ENCODE data around the gene MICAL3.

The MICAL3 gene

GRCh38 chr22:17950651-17951214 lies 73.6 kb downstream of the MICAL3 start:
- TF ChIP-seq TAF1 (IDR thresholded peaks at IDR 0.05; ENCODE audit: borderline replicate concordance, insufficient read depth, low read length) (no peak), SIN3A (IDR thresholded peaks at IDR 0.05; ENCODE audit: borderline replicate concordance, insufficient read depth, low read length) (no peak), FOXP2 (optimal IDR thresholded peaks at IDR 0.05; ENCODE audit: borderline replicate concordance, extremely low read depth, extremely low read length, insufficient read depth) (no peak), POLR2AphosphoS5 (IDR thresholded peaks at IDR 0.05; ENCODE audit: low read depth, low read length) (no peak), REST (IDR thresholded peaks at IDR 0.05; ENCODE audit: insufficient read depth in 1 of 2, low read depth in 2 of 2, low read length in 2 of 2) (no peak)

- TF ChIP-seq SIN3A (IDR thresholded peaks at IDR 0.05; ENCODE audit: borderline replicate concordance, insufficient read depth, low read length) (no peak), REST (IDR thresholded peaks at IDR 0.05; ENCODE audit: insufficient read depth in 1 of 2, low read depth in 2 of 2, low read length in 2 of 2) (no peak), TAF1 (IDR thresholded peaks at IDR 0.05; ENCODE audit: borderline replicate concordance, insufficient read depth, low read length) (no peak), POLR2AphosphoS5 (IDR thresholded peaks at IDR 0.05; ENCODE audit: low read depth, low read length) (no peak), FOXP2 (optimal IDR thresholded peaks at IDR 0.05; ENCODE audit: borderline replicate concordance, extremely low read depth, extremely low read length, insufficient read depth) (no peak)
These were observed 74.5 kb downstream of the MICAL3 start for GRCh38 chr22:17949642-17950473.

GRCh38 chr22:17948101-17948500 lies 76.3 kb downstream of the MICAL3 start:
- TF ChIP-seq POLR2AphosphoS5 (IDR thresholded peaks at IDR 0.05; ENCODE audit: low read depth, low read length): no peak
- TF ChIP-seq REST (IDR thresholded peaks at IDR 0.05; ENCODE audit: insufficient read depth in 1 of 2, low read depth in 2 of 2, low read length in 2 of 2): no peak
- TF ChIP-seq FOXP2 (optimal IDR thresholded peaks at IDR 0.05; ENCODE audit: borderline replicate concordance, extremely low read depth, extremely low read length, insufficient read depth): no peak
- TF ChIP-seq TAF1 (IDR thresholded peaks at IDR 0.05; ENCODE audit: borderline replicate concordance, insufficient read depth, low read length): no peak
- no peak for TF ChIP-seq SIN3A (IDR thresholded peaks at IDR 0.05; ENCODE audit: borderline replicate concordance, insufficient read depth, low read length)

GRCh38 chr22:17946662-17947367 lies 77.5 kb downstream of the MICAL3 start:
- TF ChIP-seq REST (IDR thresholded peaks at IDR 0.05; ENCODE audit: insufficient read depth in 1 of 2, low read depth in 2 of 2, low read length in 2 of 2): no peak
- TF ChIP-seq POLR2AphosphoS5 (IDR thresholded peaks at IDR 0.05; ENCODE audit: low read depth, low read length): no peak
- no peak for TF ChIP-seq FOXP2 (optimal IDR thresholded peaks at IDR 0.05; ENCODE audit: borderline replicate concordance, extremely low read depth, extremely low read length, insufficient read depth)
- no peak for TF ChIP-seq SIN3A (IDR thresholded peaks at IDR 0.05; ENCODE audit: borderline replicate concordance, insufficient read depth, low read length)
- TF ChIP-seq TAF1 (IDR thresholded peaks at IDR 0.05; ENCODE audit: borderline replicate concordance, insufficient read depth, low read length): no peak

All from PFSK-1 (cell line).